ENCODE results near the gene CYB561D2. TPM values are rescaled to one million over a fixed set of nuclear protein-coding genes. Genes with fewer than 3 reads are reported as not detected.

CYB561D2 gene
- total RNA-seq, 1 experiment from 2014 or later = 27.5 TPM

GRCh38 chr3:50327943-50328691, 22.5 kb upstream of the CYB561D2 start, which contains the start of gene TUSC2:
Gene TUSC2 (minus strand): TSS chr3:50328223. CDS start chr3:50328099, 124 bp downstream.
- intact Hi-C loops (cut with micrococcal nuclease; ENCODE audit: unreplicated experiment) = no loop called here
- peak; percentile 92 for ATAC-seq

More at GRCh38 chr3:50327943-50328691, 22.5 kb upstream of the CYB561D2 start, which contains the start of gene TUSC2:
- Histone ChIP-seq H3K9me3 (ENCODE audit: control insufficient read depth, insufficient read depth, low read depth, low read length) (no peaks in the 10 kb centered on the region), H3K4me1 (ENCODE audit: control insufficient read depth, insufficient read depth, low read length) (peaks cover 16% of the 10 kb centered on the region), H3K36me3 (ENCODE audit: control insufficient read depth, insufficient read depth, low read length) (peaks cover 11% of the 10 kb centered on the region), H3K27ac (ENCODE audit: low read length) (peak within 1 kb of the TSS; percentile 89), H3K27me3 (ENCODE audit: control insufficient read depth, insufficient read depth, low read length) (no peaks in the 10 kb centered on the region), H3K4me3 (ENCODE audit: low read depth in 2 of 2, low read length in 2 of 2) (peak within 1 kb of the TSS; percentile 87 to 89)
- DNase-seq (ENCODE audit: low read depth, low spot score) = no peak
- POLR2A ChIA-PET = interaction anchor here (0.6 to 0.7 kb wide), 3 partner anchors 9 to 64 kb away, joined by 3 to 14 read pairs (median 5); no protein-coding TSS in a partner anchor
- BruUV-seq (replicated peaks) = no TSS peak
- TF ChIP-seq SIN3A (IDR thresholded peaks at IDR 0.05; ENCODE audit: borderline replicate concordance, insufficient read depth, low read depth, low read length) (peak; percentile 37; the same call in 1 of the 2 replicates), CTCF (IDR thresholded peaks at IDR 0.05) (no peak), POLR2AphosphoS5 (IDR thresholded peaks at IDR 0.05; ENCODE audit: low read depth, low read length) (peak; percentile 73), REST (IDR thresholded peaks at IDR 0.05; ENCODE audit: insufficient read depth in 1 of 2, low read depth in 2 of 2, low read length in 1 of 2) (0 out of 4 replicates have a peak, but pooled peaks of 1 of the 2 experiments have one; percentile 71), TCF7L2 (IDR thresholded peaks at IDR 0.05; ENCODE audit: low read depth, low read length) (0 out of 2 replicates have a peak, but pooled peaks have one; percentile 41)
- in situ Hi-C loops (cut with HindIII; ENCODE audit: low pct_unique_long_range_greater_than_20kb, low sequenced_read_pairs) = no loop called here
- CTCF ChIA-PET = interaction anchor here (1.0 kb wide), 1 partner anchor 101 kb away, joined by 5 read pairs; no protein-coding TSS in a partner anchor
